Measurements from ENCODE around the gene PALD1. TPM values are rescaled to one million over a fixed set of nuclear protein-coding genes. Genes with fewer than 3 reads are reported as not detected.

PALD1 gene
- total RNA-seq, 1 donor from 2014 or later: 9.6 TPM

- H4K20me1 ChIP-seq (ENCODE audit: low read depth): no peaks in the 10 kb centered on the region
- Mint-ChIP-seq H3K4me1 (peaks cover 27% of the 10 kb centered on the region), H3K4me3 (no peak overlapping the region), H3K36me3 (no peaks in the 10 kb centered on the region), H3K27ac (no peak overlapping the region), H3K27me3 (ENCODE audit: insufficient read depth, low read depth) (peaks cover 23% of the 10 kb centered on the region), H3K9me3 (no peaks in the 10 kb centered on the region)
- no peak for DNase-seq (ENCODE audit: low spot score)
- H3K4me2 ChIP-seq: no peak overlapping the region
- H3K9me3 ChIP-seq (ENCODE audit: low read depth): no peaks in the 10 kb centered on the region
- no peak overlapping the region for H3K4me3 ChIP-seq
- H3K9ac ChIP-seq: no peak overlapping the region
- no peaks in the 10 kb centered on the region for H3K36me3 ChIP-seq
- H3K27me3 ChIP-seq: no peaks in the 10 kb centered on the region
- H3K4me1 ChIP-seq: no peaks in the 10 kb centered on the region
- H3K27ac ChIP-seq: no peak overlapping the region
- H3K79me2 ChIP-seq (ENCODE audit: low read depth): no peaks in the 10 kb centered on the region
- H3F3A ChIP-seq (ENCODE audit: low read depth): no peaks in the 10 kb centered on the region
- H2AFZ ChIP-seq (replicated peaks): no peak overlapping the region
- TF ChIP-seq EZH2 (IDR thresholded peaks at IDR 0.05) (no peak), EZH2phosphoT487 (IDR thresholded peaks at IDR 0.05) (no peak), CTCF (IDR thresholded peaks at IDR 0.05) (no peak)
Measured at GRCh38 chr10:70592746-70593512, 114.4 kb downstream of the PALD1 start.

GRCh38 chr10:70593513-70593890 lies 114.9 kb downstream of the PALD1 start:
- no peaks in the 10 kb centered on the region for H3K27me3 ChIP-seq
- Mint-ChIP-seq H3K9me3 (no peaks in the 10 kb centered on the region), H3K27ac (no peak overlapping the region), H3K4me1 (peaks cover 23% of the 10 kb centered on the region), H3K27me3 (ENCODE audit: insufficient read depth, low read depth) (peaks cover 23% of the 10 kb centered on the region), H3K36me3 (no peaks in the 10 kb centered on the region), H3K4me3 (no peak overlapping the region)
- no peaks in the 10 kb centered on the region for H3K79me2 ChIP-seq (ENCODE audit: low read depth)
- no peaks in the 10 kb centered on the region for H4K20me1 ChIP-seq (ENCODE audit: low read depth)
- no peak overlapping the region for H3K4me2 ChIP-seq
- no peak for DNase-seq (ENCODE audit: low spot score)
- H3K9ac ChIP-seq: no peak overlapping the region
- H3K27ac ChIP-seq: no peak overlapping the region
- no peak for TF ChIP-seq EZH2phosphoT487 (IDR thresholded peaks at IDR 0.05)
- TF ChIP-seq CTCF (IDR thresholded peaks at IDR 0.05): no peak
- TF ChIP-seq EZH2 (IDR thresholded peaks at IDR 0.05): no peak
- H3K36me3 ChIP-seq: no peaks in the 10 kb centered on the region
- H3K4me1 ChIP-seq: no peaks in the 10 kb centered on the region
- H2AFZ ChIP-seq (replicated peaks): no peak overlapping the region
- H3K9me3 ChIP-seq (ENCODE audit: low read depth): no peaks in the 10 kb centered on the region
- H3F3A ChIP-seq (ENCODE audit: low read depth): no peaks in the 10 kb centered on the region
- H3K4me3 ChIP-seq: no peak overlapping the region

- Histone ChIP-seq H3K9me3 (ENCODE audit: low read depth) (no peaks in the 10 kb centered on the region), H4K20me1 (ENCODE audit: low read depth) (no peaks in the 10 kb centered on the region), H3K79me2 (ENCODE audit: low read depth) (no peaks in the 10 kb centered on the region), H3K4me3 (no peak overlapping the region), H2AFZ (replicated peaks) (no peak overlapping the region), H3K9ac (no peak overlapping the region), H3K4me1 (no peaks in the 10 kb centered on the region), H3K27me3 (no peaks in the 10 kb centered on the region), H3K36me3 (no peaks in the 10 kb centered on the region), H3K4me2 (no peak overlapping the region), H3F3A (ENCODE audit: low read depth) (no peaks in the 10 kb centered on the region), H3K27ac (no peak overlapping the region)
- DNase-seq (ENCODE audit: low spot score): no peak
- Mint-ChIP-seq H3K9me3 (no peaks in the 10 kb centered on the region), H3K4me1 (peaks cover 23% of the 10 kb centered on the region), H3K36me3 (no peaks in the 10 kb centered on the region), H3K27me3 (ENCODE audit: insufficient read depth, low read depth) (peaks cover 19% of the 10 kb centered on the region), H3K4me3 (no peak overlapping the region), H3K27ac (no peak overlapping the region)
- TF ChIP-seq EZH2 (IDR thresholded peaks at IDR 0.05) (no peak), EZH2phosphoT487 (IDR thresholded peaks at IDR 0.05) (no peak), CTCF (IDR thresholded peaks at IDR 0.05) (no peak)
Measured at GRCh38 chr10:70594161-70594560, 115.6 kb downstream of the PALD1 start.

Measured in neural progenitor cell (in vitro differentiated cells).